Fibroblast of skin of right quadriceps (primary cell): Measurements from ENCODE around the gene FOXF2.

Experiments
- DNase-seq: peaks from one replicate; pipeline ENCODE4 v3.0.0-alpha.2; 2013

Gene FOXF2

GRCh38 chr6:1392813-1393640, 3.7 kb downstream of the FOXF2 start:
- DNase-seq: no peak

DNA sequence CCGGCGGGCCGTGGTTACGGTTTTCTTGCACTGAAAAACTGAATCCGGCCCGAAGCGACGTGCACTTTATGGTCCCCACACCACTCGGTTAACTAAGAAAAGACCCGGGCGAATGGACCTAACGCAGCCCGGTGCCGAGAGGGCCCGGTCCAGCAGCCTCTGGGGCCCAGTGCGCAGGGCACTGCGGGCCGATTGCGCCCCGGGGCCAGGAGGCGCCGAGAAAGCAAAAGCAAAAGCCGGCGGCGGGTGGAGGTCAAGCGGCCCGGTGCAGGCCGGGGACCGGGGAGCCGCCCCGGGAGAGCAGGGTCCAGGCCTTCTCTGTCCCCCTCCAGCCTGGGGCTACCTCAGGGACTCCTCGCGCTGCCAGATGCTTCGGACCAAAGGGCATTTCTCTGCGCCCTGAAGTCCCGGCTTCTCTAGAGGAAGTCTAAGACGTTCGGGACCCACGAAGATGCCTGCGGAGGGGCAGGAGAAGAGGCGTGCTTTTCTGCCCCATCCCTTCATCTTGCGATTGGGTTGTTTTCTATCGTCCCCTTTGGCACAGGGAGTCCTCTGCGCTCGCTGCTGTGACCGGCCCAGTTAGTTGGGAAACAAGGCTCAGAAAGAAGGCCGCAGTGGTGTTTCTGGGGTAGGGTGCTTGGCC, 4.4 kb downstream of the FOXF2 start:
- DNase-seq: no peak

GRCh38 chr6:1394514-1395463, 5.4 kb downstream of the FOXF2 start:
- no peak for DNase-seq

DNA sequence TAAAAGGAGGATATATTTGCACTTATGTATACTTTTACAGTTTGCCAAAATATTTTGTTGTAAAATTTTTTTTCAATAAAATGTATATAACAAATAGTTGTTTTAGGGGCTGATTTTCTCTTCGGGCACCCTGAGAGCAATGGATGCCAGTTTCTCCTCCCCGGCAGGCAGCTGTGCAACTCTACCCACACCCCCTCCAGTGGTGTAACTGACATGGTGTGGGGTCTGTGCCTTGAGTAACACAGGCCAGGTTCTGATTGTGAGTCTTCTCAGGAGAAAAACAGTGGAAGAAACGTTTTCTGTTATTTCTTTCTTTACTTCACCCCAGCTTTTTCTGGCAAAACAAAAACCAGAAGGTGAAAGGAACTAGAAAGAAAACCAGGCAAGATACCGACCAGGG, 6.1 kb downstream of the FOXF2 start:
- DNase-seq: no peak

GRCh38 chr6:1395941-1396908, 6.8 kb downstream of the FOXF2 start:
- no peak for DNase-seq

- peak; percentile 77 for DNase-seq
Measured at GRCh38 chr6:1396952-1397868, 7.8 kb downstream of the FOXF2 start.

DNA sequence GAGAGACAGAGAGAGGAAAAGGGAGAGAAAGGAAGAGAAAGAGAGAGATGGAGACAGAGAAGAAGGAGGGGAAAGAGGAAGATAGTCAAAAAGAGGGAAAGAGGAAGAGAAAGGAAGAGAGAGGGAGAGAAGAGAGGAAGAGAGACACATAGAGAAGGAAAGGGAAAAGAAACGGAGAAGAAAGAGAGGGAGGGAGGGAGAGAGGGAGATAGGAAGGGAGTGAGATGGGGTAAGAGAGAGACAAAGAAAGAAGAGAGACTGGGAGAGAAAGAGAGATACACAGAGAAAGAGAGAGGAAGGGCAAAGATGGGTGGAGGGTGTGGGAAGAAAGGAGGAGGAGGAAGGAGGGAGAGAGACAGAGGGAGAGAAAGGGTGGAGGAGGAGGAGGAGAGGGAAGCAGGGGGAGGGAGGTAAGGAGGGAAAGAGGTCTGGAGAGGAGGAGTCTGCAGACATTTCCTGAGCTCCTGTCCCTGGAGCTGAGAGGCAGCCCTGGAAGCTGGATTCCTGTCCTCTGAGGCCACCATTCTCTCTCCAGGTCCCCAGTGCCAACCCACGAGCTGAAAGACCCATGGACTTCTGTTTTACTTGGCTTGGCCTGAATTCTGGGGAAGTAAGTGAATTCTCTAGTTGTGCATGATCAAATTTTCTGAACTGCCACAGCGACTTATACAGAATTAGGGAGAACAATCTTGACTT, 9.9 kb downstream of the FOXF2 start:
- DNase-seq: no peak

DNA sequence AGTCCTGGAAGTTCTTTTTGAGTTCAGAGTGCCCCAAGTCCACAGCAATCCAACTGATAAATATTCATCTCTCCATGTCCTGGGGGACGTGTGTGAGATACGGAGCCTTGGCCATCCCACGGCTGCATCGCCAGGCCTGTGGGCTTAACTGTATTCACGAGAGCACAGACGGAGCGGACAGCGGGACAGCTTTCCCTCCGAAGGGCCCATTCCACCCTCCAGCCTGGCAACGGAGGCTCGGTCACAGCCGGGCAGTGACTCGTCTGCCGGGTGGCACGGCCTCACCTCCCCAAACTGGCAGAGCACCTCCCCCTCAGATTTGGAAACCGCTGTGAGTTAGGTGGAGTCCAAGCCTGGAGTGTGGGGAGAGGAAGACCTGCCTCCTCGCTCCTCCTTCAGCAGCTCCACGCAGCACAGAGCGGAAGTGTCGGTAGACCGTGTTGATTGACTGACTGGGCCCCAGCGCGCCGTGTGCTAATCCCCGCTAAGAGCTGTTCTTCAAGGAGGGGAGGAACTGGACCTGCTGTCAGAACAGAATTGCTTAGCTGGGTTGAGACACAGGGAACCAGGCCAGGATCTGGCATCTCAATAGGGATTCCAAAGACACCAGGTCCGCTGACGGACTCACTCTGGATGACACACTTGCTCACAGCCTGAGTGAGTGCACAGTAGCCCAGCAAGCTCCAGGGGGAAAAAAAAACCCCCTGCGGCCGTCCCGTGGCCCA, 10.9 kb downstream of the FOXF2 start:
- no peak for DNase-seq

- DNase-seq: no peak
Measured at GRCh38 chr6:1402369-1402768, 13.0 kb downstream of the FOXF2 start.

DNA sequence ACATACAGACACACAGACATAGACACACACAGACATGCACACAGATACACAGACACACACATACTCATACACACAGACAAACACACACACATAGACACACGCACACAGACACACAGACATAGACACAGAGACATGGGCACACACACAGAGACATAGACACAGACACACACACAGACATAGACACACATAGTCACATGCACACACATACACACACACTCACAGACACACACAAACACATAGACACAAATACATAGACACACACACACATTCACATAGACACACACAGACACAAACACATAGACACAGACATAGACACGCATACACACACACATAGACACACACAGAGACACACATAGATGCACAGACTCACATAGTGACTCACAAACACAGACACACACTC, 13.5 kb downstream of the FOXF2 start:
- no peak for DNase-seq

GRCh38 chr6:1403851-1404712, 14.7 kb downstream of the FOXF2 start:
- DNase-seq: no peak

DNA sequence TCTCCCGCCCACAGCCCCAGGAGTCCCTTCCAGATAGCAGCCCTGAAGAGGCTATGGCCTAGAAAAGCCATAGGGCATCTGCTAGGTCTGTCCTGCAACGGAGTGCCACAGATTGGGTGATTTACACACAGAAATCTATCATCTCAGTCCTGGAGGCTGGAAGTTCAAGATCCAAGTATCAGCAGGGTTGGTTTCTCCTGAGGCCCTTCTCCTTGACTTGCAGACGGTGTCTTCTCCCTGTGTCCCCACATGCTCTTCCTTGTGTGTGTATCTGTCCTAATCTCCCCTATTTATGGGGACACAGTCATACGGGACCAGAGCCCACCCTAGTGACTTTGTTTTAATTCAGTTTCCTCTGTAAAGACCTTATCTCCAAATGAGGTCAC, 15.3 kb downstream of the FOXF2 start:
- no peak for DNase-seq

- no peak for DNase-seq
Measured at GRCh38 chr6:1405221-1405620, 15.8 kb downstream of the FOXF2 start.

- peak; percentile 30 for DNase-seq
Measured at GRCh38 chr6:1406306-1407072, 17.1 kb downstream of the FOXF2 start.

- no peak for DNase-seq
Measured at GRCh38 chr6:1407499-1407990, 18.2 kb downstream of the FOXF2 start.

DNA sequence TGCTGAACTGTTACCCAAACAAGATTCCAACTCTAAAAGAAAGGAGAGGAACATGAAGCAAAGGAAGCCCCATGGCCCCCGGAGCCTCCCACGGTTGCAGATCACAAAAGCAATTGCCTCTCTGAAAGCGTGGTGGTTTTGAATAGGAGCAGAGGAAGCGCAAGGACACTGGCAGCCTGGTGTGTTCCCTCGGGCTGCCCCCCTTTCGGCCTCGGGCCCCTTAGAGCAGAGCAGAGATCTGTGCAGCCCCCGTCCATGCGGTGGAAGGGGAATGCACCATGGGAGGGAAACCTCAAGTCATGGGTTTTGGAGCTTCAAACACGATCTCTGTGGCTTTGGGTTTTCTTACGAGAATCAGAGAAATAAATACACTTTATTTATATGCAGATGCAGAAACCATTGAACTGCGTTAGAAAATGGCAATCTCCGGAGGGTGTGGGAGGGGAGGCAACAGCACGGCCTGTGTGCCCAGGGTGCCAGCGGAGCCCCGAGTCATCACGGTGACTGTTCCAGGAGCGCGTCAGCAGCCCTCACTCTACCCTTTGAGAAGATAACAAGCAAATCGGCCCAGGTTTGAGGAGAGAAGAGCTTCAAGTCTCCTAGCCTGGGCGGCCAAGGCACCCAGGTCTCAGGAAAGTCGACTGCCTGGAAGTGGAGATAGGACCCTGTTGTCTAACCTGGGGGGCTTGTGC, 20.5 kb downstream of the FOXF2 start:
- DNase-seq: no peak

DNA sequence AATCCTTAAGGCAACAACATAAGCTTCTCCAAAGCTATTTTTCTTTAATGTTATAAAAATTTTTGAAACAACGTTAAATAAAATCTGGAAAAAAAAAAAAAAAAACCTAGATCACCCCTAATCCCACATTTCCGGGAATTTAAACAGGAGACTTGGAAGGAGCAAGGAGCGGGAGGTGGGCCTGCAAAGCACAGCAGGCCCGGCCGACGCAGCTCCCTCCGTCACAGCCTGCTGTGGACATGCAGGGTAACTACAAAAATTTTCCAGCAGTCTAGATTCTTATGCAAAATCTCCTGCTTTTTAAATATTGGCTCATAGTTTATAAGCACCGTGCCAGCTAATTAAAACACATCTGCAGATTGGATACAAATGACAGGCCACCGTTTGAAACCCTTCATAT, 23.5 kb downstream of the FOXF2 start:
- no peak for DNase-seq
